ENCODE measurements around the gene CLEC10A.

GRCh38 chr17:7102421-7102820, 22.4 kb upstream of the CLEC10A start:
- TF ChIP-seq CTCF (IDR thresholded peaks at IDR 0.05) (no peak), POLR2A (IDR thresholded peaks at IDR 0.05) (no peak)
